HepG2 (cell line): ENCODE results near the gene DOC2A.

ENCODE experiments used
- CBX5 ChIP-seq: sonication (generic); formaldehyde crosslinking; IDR thresholded peaks from 2 replicates; pipeline ENCODE4 v1.4.0; 2020; ENCODE audit warnings: missing genetic modification reagents, borderline replicate concordance
- CTCF ChIP-seq: sonication (generic); formaldehyde crosslinking; IDR thresholded peaks from 2 replicates; pipeline ENCODE4 v1.5.0; 2020; ENCODE audit warnings: mild to moderate bottlenecking, missing genetic modification reagents, moderate library complexity
- EZH2 ChIP-seq: conservative IDR thresholded peaks from 2 replicates; pipeline ENCODE4 v1.6.1; 2012; ENCODE audit warnings: mild to moderate bottlenecking, low read depth, low read length, moderate library complexity
- GABPA ChIP-seq, 2 experiments: IDR thresholded peaks; 2 replicates each; pipeline ENCODE4 v1.6.1; 2011 to 2016; ENCODE audit warnings: low read depth in 2 of 2, low read length in 1 of 2, missing biosample characterization in 1 of 2, missing genetic modification characterization in 1 of 2
- POLR2AphosphoS5 ChIP-seq: IDR thresholded peaks from 2 replicates; pipeline ENCODE4 v1.6.1; 2012; ENCODE audit warnings: low read depth, low read length
- SMARCE1 ChIP-seq: fragments of 450-650 bp; IDR thresholded peaks from 2 replicates; pipeline ENCODE4 v1.6.1; 2017; ENCODE audit warnings: borderline replicate concordance
- SNRNP70 ChIP-seq: fragments of 200-400 bp; formaldehyde crosslinking; IDR thresholded peaks from 2 replicates; pipeline ENCODE4 v1.6.1; 2017; ENCODE audit warnings: mild to moderate bottlenecking, low read depth, low read length, moderate library complexity
- SP5 ChIP-seq: IDR thresholded peaks from 2 replicates; pipeline ENCODE4 v1.6.1; 2016; ENCODE audit warnings: low read depth, borderline replicate concordance
- TAF15 ChIP-seq: fragments of 200-400 bp; formaldehyde crosslinking; IDR thresholded peaks from one replicate; pipeline ENCODE4 v1.6.1; 2018; ENCODE audit warnings: mild to moderate bottlenecking, low read depth, low read length; ENCODE audit not compliant: poor library complexity, severe bottlenecking
- TGIF2 ChIP-seq: IDR thresholded peaks from 2 replicates; pipeline ENCODE4 v1.6.1; 2016; ENCODE audit warnings: control low read depth, missing compliant biosample characterization
- ZNF274 ChIP-seq: sonication (generic); formaldehyde crosslinking; IDR thresholded peaks from 2 replicates; pipeline ENCODE4 v1.5.1; 2020; ENCODE audit warnings: mild to moderate bottlenecking, missing genetic modification reagents
- ZNF768 ChIP-seq: sonication (generic); formaldehyde crosslinking; IDR thresholded peaks from 2 replicates; pipeline ENCODE4 v1.4.0; 2020; ENCODE audit warnings: missing genetic modification reagents
- TF ChIP-seq, protein P1 (sequence below): fragments of 450-650 bp; IDR thresholded peaks from 2 replicates; pipeline ENCODE4 v1.6.1; 2017; ENCODE audit warnings: mild to moderate bottlenecking

DNA sequence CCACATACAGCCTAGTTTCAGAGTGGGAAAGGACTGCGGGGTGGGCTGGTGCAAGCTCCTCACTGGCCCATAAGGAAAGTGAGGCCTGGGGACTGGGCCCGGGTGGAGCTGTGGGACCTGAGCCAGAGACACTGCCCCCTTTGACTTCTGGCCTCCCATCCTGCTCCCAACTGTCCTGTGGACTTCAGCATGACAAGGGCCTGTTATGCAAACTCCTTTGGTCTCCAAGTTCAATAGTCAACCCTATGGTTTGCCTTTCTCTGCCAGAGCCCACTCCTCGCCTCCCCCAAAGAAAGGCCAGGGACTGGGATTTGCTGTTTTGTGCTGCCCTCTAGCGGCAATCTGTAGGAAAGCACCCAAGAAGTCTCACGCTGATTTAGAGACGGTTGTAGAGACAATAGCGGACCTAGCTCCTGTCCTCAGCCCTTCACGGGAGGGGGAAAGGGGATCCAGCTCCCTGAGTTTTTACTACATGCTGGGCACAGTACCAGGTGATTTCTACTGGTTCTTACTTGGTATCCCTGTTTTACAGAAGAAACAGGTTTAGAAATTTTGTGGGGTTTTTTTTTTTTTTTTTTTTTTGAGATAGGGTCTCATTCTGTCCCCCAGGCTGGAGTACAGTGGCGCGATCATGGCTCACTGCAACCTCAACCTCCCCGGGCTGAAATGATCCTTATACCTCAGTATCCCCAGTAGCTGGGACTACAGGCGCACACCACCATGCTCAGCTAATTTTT lies 21.4 kb upstream of the DOC2A start:
- TF ChIP-seq CBX5 (CRISPR knock-in tag) (0 out of 2 replicates have a peak, but pooled peaks have one; percentile 29), ZNF768 (CRISPR knock-in tag) (no peak), TAF15 (no peak), TGIF2 (CRISPR knock-in tag) (no peak), CTCF (CRISPR knock-in tag) (peak; percentile 97), EZH2 (no peak), SNRNP70 (no peak), ZNF274 (CRISPR knock-in tag) (no peak), SMARCE1 (no peak), POLR2AphosphoS5 (no peak), SP5 (CRISPR knock-in tag) (no peak), GABPA (IDR thresholded peaks at IDR 0.05; ENCODE audit: low read depth, low read length) (no peak), GABPA (CRISPR knock-in tag; IDR thresholded peaks at IDR 0.05; ENCODE audit: low read depth) (no peak)
- TF ChIP-seq, protein P1, sequence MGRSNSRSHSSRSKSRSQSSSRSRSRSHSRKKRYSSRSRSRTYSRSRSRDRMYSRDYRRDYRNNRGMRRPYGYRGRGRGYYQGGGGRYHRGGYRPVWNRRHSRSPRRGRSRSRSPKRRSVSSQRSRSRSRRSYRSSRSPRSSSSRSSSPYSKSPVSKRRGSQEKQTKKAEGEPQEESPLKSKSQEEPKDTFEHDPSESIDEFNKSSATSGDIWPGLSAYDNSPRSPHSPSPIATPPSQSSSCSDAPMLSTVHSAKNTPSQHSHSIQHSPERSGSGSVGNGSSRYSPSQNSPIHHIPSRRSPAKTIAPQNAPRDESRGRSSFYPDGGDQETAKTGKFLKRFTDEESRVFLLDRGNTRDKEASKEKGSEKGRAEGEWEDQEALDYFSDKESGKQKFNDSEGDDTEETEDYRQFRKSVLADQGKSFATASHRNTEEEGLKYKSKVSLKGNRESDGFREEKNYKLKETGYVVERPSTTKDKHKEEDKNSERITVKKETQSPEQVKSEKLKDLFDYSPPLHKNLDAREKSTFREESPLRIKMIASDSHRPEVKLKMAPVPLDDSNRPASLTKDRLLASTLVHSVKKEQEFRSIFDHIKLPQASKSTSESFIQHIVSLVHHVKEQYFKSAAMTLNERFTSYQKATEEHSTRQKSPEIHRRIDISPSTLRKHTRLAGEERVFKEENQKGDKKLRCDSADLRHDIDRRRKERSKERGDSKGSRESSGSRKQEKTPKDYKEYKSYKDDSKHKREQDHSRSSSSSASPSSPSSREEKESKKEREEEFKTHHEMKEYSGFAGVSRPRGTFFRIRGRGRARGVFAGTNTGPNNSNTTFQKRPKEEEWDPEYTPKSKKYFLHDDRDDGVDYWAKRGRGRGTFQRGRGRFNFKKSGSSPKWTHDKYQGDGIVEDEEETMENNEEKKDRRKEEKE, result no peak
